Thoracic aorta (tissue), 2 donors: ENCODE measurements around the gene IFI35. TPM values are rescaled to one million over a fixed set of nuclear protein-coding genes. Genes with fewer than 3 reads are reported as not detected.

ENCODE experiments used
- ATAC-seq: fragments of 150-250 bp; one replicate; pipeline ENCODE4 v1.8.0; 2017; ENCODE audit warnings: low read depth; ENCODE audit not compliant: insufficient number of reproducible peaks, low FRiP score
- DNase-seq: peaks from one replicate; pipeline ENCODE4 v3.0.0-alpha.2; 2020; ENCODE audit warnings: low spot score
- H3K27ac ChIP-seq, 2 donors: fragments of 200-600 bp; sonication (generic); 1 replicate in 1 of 2; 2 replicates in 1 of 2; pipeline ENCODE4 v1.5.1; 2016; ENCODE audit warnings: mild to moderate bottlenecking in 2 of 2, moderate library complexity in 2 of 2
- H3K27me3 ChIP-seq: fragments of 200-600 bp; sonication (generic); replicated peaks from 2 replicates; pipeline ENCODE4 v1.6.0; 2016; ENCODE audit warnings: mild to moderate bottlenecking; ENCODE audit not compliant: insufficient read depth
- H3K36me3 ChIP-seq: fragments of 200-600 bp; sonication (generic); one replicate; pipeline ENCODE4 v1.5.1; 2016
- H3K4me1 ChIP-seq, 2 donors: fragments of 200-600 bp; sonication (generic); 1 replicate in 1 of 2; 2 replicates in 1 of 2; pipeline versions ENCODE4 v1.5.1 to v1.6.0; 2016; ENCODE audit warnings: low read depth in 2 of 2, mild to moderate bottlenecking in 1 of 2; ENCODE audit not compliant: control insufficient read depth in 1 of 2
- H3K4me3 ChIP-seq: fragments of 200-600 bp; sonication (generic); 2 replicates; pipeline ENCODE4 v1.5.1; 2016; ENCODE audit warnings: mild to moderate bottlenecking
- H3K9me3 ChIP-seq: fragments of 200-600 bp; sonication (generic); 2 replicates; pipeline ENCODE4 v1.5.1; 2016
- total RNA-seq, 2 donors: library from RNA; depleted of rRNA; stranded (reverse); fragments of >200 nt; gene quantifications; one replicate each; pipeline versions ENCODE4 v1.1.0 to v1.2.3, GENCODE V29; 2016
- TF ChIP-seq, protein P1 (sequence below): fragments of 200-600 bp; sonication (generic); IDR thresholded peaks from one replicate; pipeline ENCODE4 v1.5.1; 2019; ENCODE audit warnings: antibody characterized with exemption

Gene IFI35
- total RNA-seq, 2 donors from 2014 or later, result 34.4 to 34.8 TPM

DNA sequence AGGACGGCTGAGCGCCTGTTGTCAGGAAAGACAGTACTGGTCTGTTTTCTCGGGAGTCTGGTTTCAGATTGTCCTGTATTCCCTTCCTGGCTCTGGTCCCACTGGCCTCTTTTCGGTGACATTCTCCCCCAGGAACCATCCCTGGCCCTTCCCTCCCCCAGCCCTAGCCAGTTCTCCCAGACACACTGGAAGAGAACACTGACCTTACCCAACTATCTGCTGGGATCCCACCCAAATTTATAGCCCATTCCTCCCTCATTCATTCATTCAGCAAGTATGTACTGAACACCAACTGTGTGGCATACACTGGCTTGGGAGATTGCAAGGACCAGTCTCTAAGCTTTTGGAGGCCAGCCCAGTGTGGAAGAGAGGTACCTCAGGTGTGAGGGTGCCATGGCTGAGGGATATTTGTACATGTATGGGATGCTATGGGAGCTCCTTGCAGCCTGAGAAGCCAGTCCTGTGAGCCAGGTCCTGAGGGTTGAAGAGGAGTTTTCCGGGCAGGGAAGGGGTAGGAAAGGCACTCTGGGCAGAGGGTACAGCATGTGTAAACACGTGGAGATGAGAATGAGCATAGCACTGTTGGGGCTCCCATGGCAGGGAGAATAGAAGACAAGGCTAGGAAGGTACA lies 23.7 kb downstream of the IFI35 start:
- no peaks in the 10 kb centered on the region for H3K27me3 ChIP-seq
- no peak overlapping the region for H3K27ac ChIP-seq
- TF ChIP-seq, protein P1, sequence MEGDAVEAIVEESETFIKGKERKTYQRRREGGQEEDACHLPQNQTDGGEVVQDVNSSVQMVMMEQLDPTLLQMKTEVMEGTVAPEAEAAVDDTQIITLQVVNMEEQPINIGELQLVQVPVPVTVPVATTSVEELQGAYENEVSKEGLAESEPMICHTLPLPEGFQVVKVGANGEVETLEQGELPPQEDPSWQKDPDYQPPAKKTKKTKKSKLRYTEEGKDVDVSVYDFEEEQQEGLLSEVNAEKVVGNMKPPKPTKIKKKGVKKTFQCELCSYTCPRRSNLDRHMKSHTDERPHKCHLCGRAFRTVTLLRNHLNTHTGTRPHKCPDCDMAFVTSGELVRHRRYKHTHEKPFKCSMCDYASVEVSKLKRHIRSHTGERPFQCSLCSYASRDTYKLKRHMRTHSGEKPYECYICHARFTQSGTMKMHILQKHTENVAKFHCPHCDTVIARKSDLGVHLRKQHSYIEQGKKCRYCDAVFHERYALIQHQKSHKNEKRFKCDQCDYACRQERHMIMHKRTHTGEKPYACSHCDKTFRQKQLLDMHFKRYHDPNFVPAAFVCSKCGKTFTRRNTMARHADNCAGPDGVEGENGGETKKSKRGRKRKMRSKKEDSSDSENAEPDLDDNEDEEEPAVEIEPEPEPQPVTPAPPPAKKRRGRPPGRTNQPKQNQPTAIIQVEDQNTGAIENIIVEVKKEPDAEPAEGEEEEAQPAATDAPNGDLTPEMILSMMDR, result no peak
- no peaks in the 10 kb centered on the region for H3K36me3 ChIP-seq
- DNase-seq (no peak), ATAC-seq (no peak)
- H3K4me1 ChIP-seq, result peaks cover 0 to 3% of the 10 kb centered on the region in 2 donors
- H3K9me3 ChIP-seq, result no peaks in the 10 kb centered on the region
- H3K4me3 ChIP-seq, result no peak overlapping the region

DNA sequence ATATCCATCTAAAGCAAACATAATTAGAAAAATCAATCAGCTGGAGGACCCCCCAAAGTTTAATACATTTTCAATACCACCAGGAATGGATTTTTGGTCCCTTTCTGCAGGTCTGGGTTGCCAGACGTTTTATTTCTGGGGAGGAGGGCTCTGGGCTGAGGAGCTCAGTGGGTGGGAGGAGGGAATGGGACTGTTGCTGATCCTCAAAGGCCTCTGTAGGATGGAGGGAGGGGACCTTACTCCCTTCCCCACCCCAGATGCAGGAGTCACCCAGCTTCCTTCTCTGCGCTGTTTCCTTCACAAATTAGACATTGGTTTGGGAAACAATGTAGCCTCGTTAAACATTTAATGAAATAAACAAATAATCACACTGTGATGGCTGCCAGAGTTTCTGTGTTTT lies 25.1 kb downstream of the IFI35 start:
- Histone ChIP-seq H3K27ac (no peak overlapping the region), H3K9me3 (no peaks in the 10 kb centered on the region), H3K36me3 (no peaks in the 10 kb centered on the region), H3K4me3 (no peak overlapping the region), H3K27me3 (no peaks in the 10 kb centered on the region), H3K4me1 (no peaks in the 10 kb centered on the region)
- DNase-seq, result no peak
- no peak for ATAC-seq
- TF ChIP-seq, protein P1, result no peak

DNA sequence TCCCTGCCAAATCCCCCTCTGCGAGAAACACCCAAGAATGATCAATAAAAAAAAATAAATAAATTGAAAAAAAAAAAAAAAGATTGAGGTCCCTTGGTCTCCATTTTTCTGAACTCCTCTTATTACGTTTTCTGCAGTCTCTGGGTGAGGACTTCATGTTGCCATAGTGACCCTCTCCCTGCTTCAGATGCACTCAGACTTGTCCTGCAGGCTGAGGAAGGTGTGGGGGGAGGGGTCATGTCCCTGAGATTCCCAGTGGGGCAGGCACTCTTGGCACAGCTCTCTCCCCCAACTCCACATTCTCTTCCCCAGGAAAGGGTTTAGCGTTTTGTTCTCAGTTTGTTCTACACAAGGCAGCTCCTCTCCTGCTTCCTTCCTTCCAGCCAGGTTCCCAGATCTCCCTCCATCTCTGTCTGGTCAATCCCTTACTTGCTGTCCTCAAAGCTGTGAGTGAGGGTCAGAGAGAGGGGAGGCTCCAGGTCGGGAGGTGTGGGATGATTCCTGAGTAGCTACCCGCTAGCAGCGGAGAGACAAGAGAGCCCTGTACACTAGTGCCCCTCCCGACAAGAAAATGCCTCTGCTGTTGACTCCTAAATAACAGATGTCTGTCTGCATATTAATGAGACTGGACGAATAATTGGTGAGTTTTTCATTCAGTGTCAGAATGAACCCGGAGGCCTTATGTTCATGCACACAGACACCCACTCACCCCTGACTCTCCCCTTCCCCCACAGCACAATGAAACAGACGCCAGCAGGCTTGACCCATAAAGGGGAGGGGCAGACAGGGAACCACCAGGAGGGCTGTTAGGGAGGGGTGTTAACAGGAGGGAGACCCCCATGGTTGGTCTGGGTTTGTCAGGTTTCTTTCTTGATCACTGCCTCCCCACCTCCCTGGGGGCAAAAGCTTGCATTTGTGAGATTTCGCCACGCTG lies 27.6 kb downstream of the IFI35 start:
- H3K9me3 ChIP-seq, result no peaks in the 10 kb centered on the region
- TF ChIP-seq, protein P1, result no peak
- no peaks in the 10 kb centered on the region for H3K4me1 ChIP-seq
- ATAC-seq (no peak), DNase-seq (no peak)
- H3K36me3 ChIP-seq, result no peaks in the 10 kb centered on the region
- no peaks in the 10 kb centered on the region for H3K27me3 ChIP-seq
- no peak overlapping the region for H3K27ac ChIP-seq
- H3K4me3 ChIP-seq, result no peak overlapping the region

DNA sequence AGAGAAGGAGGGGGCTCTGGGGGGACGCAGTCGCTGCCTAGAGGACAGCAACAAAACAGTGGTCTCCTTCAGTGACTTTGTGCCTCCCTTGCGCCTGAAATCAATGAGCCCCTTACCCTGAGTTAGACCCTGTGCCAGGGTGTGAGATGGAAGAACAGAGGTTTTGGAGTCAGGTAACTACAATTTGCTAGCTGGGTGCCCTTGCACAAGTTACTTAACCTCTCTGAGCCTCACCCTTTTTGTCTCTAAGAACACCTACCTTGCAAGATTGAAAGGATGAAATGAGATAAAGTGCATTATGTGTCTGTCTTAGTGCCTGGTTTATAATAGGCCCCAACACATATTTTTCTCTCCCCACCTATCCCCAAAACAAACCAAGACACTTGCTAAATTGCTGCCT lies 28.3 kb downstream of the IFI35 start:
- Histone ChIP-seq H3K27ac (no peak overlapping the region), H3K9me3 (no peaks in the 10 kb centered on the region), H3K4me1 (no peaks in the 10 kb centered on the region), H3K36me3 (no peaks in the 10 kb centered on the region), H3K4me3 (no peak overlapping the region), H3K27me3 (no peaks in the 10 kb centered on the region)
- TF ChIP-seq, protein P1, result no peak
- DNase-seq, result no peak
- ATAC-seq, result no peak

DNA sequence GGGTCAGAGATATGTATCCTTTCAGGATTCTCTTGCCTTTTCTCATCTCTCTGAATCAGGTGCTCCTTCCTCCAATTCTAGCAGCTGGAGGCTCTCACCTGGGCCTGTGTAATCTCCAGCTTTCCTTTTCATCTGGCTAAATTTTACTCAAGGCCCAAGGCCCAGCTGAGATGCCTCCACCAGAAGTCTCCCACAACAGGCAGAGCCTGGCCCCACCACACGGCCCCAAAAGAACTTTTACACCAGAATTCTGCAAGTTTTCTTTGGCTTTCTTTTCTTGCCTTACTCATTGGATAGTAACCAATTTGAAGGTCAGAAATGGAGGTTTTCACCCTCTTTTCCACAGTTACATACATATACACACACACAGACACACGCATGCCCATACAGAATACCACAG lies 33.1 kb downstream of the IFI35 start:
- DNase-seq (no peak), ATAC-seq (no peak)
- no peaks in the 10 kb centered on the region for H3K27me3 ChIP-seq
- H3K9me3 ChIP-seq, result no peaks in the 10 kb centered on the region
- no peaks in the 10 kb centered on the region for H3K36me3 ChIP-seq
- TF ChIP-seq, protein P1, result no peak
- H3K27ac ChIP-seq, result no peak overlapping the region
- no peaks in the 10 kb centered on the region for H3K4me1 ChIP-seq
- H3K4me3 ChIP-seq, result no peak overlapping the region
